ENCODE measurements around the gene ANTXR1. TPM values are rescaled to one million over a fixed set of nuclear protein-coding genes. Genes with fewer than 3 reads are reported as not detected.

The ANTXR1 gene
- total RNA-seq, 1 experiment from 2014 or later = 37.3 TPM

- H3K36me3 Mint-ChIP-seq (ENCODE audit: insufficient read depth in 1 of 3, low read depth in 3 of 3) = peaks cover under 1 to 7% (median 4%) of the 10 kb centered on the region in 3 experiments
- no peak overlapping the region for H3K27ac Mint-ChIP-seq
- no peaks in the 10 kb centered on the region for H3K27me3 Mint-ChIP-seq (ENCODE audit: low read depth)
- Histone ChIP-seq H3K27me3 (ENCODE audit: insufficient read depth, low read length) (no peaks in the 10 kb centered on the region), H2BK5ac (ENCODE audit: insufficient read length, low read length) (no peak overlapping the region), H4K91ac (ENCODE audit: insufficient read length, low read depth, low read length) (no peak overlapping the region), H2BK120ac (ENCODE audit: low read depth, low read length, poor library complexity, severe bottlenecking) (no peak overlapping the region), H3K18ac (ENCODE audit: insufficient read length, low read depth, low read length) (no peak overlapping the region), H3K9me3 (ENCODE audit: control insufficient read depth, low read depth, low read length) (no peaks in the 10 kb centered on the region), H3K9ac (ENCODE audit: extremely low read depth, insufficient read length, low read length) (no peak overlapping the region), H3K4me1 (ENCODE audit: insufficient read depth, low read length) (peaks cover 8% of the 10 kb centered on the region; the same call in 1 of the 2 replicates), H2BK15ac (ENCODE audit: low read depth, low read length) (no peak overlapping the region), H3K4ac (ENCODE audit: low read depth, low read length) (no peak overlapping the region), H2BK12ac (ENCODE audit: insufficient read length, low read depth, low read length) (no peak overlapping the region), H3K14ac (ENCODE audit: insufficient read depth, low read length) (no peak overlapping the region), H2BK20ac (ENCODE audit: low read depth, low read length, poor library complexity, severe bottlenecking) (no peak overlapping the region), H3K56ac (ENCODE audit: insufficient read length, low read depth, low read length) (no peak overlapping the region), H4K20me1 (ENCODE audit: control insufficient read depth, insufficient read depth, insufficient read length) (no peaks in the 10 kb centered on the region), H2AK5ac (ENCODE audit: insufficient read length, low read length) (no peak overlapping the region), H3K79me1 (ENCODE audit: insufficient read depth, low read depth, low read length, poor library complexity, severe bottlenecking) (no peaks in the 10 kb centered on the region), H3K27ac (ENCODE audit: insufficient read length, low read depth, low read length) (no peak overlapping the region), H3T11ph (ENCODE audit: low read length) (no peak overlapping the region), H2AFZ (ENCODE audit: low read length) (no peak overlapping the region), H3K23ac (ENCODE audit: insufficient read length, low read depth, low read length) (no peak overlapping the region), H4K8ac (replicated peaks; ENCODE audit: insufficient read length, low read depth, low read length) (no peak overlapping the region), H3K23me2 (ENCODE audit: insufficient read length, low read depth, low read length, poor library complexity, severe bottlenecking) (no peaks in the 10 kb centered on the region), H3K79me2 (ENCODE audit: insufficient read depth, low read length) (no peaks in the 10 kb centered on the region), H4K5ac (ENCODE audit: insufficient read length, low read depth, low read length) (no peak overlapping the region), H3K4me2 (ENCODE audit: insufficient read depth, insufficient read length, low read length) (no peak overlapping the region)
- TF ChIP-seq CTCF (conservative IDR thresholded peaks at IDR 0.05) = no peak
- no peak overlapping the region for H3K4me3 Mint-ChIP-seq
- peaks cover 17 to 22% of the 10 kb centered on the region in 2 experiments for H3K4me1 Mint-ChIP-seq
- WGBS (ENCODE audit: extremely low coverage, insufficient read length, low lambda C conversion rate) = no CpG with 5 or more reads among the region's 7 CpGs
- H3K9me3 Mint-ChIP-seq = no peaks in the 10 kb centered on the region
- no peak for DNase-seq
Observed at GRCh38 chr2:69171897-69172525, 159.0 kb downstream of the ANTXR1 start.
